Duodenal mucosa (tissue), 2 donors: ENCODE results near the gene BDH1.
"Not testable (repeated sequence)": the region's sequence is repeated elsewhere in the genome, so short reads cannot be mapped to it uniquely, and the experiment has no call there.

ENCODE experiments used
- H3K27ac ChIP-seq: one replicate; pipeline ENCODE4 v1.7.0; 2013; ENCODE audit warnings: low read depth, low read length
- H3K27me3 ChIP-seq, 2 donors: one replicate each; pipeline ENCODE4 v1.7.0; 2013; ENCODE audit warnings: low read length in 2 of 2, control low read depth in 1 of 2; ENCODE audit not compliant: insufficient read depth in 2 of 2, control insufficient read depth in 1 of 2
- H3K36me3 ChIP-seq, 2 donors: one replicate each; pipeline ENCODE4 v1.7.0; 2013; ENCODE audit warnings: low read length in 2 of 2, control low read depth in 1 of 2; ENCODE audit not compliant: insufficient read depth in 2 of 2, control insufficient read depth in 1 of 2
- H3K4me1 ChIP-seq, 2 donors: one replicate each; pipeline ENCODE4 v1.7.0; 2013; ENCODE audit warnings: low read length in 2 of 2, control low read depth in 1 of 2; ENCODE audit not compliant: insufficient read depth in 2 of 2, control insufficient read depth in 1 of 2
- H3K4me3 ChIP-seq, 2 donors: one replicate each; pipeline ENCODE4 v1.7.0; 2013; ENCODE audit warnings: low read length in 2 of 2, low read depth in 1 of 2
- H3K9ac ChIP-seq, 2 donors: one replicate each; pipeline ENCODE4 v1.7.0; 2013; ENCODE audit warnings: low read length in 2 of 2, low read depth in 1 of 2
- H3K9me3 ChIP-seq, 2 donors: one replicate each; pipeline ENCODE4 v1.7.0; 2013; ENCODE audit warnings: low read length in 2 of 2, control low read depth in 1 of 2; ENCODE audit not compliant: control insufficient read depth in 1 of 2

The BDH1 gene

GRCh38 chr3:197490098-197491058 is 65.4 kb downstream of the BDH1 start:
- H3K9me3 ChIP-seq = no peaks in the 10 kb centered on the region
- H3K4me1 ChIP-seq = peaks cover 11 to 16% of the 10 kb centered on the region in 2 donors
- H3K27ac ChIP-seq = no peak overlapping the region
- H3K36me3 ChIP-seq = no peaks in the 10 kb centered on the region
- no peak overlapping the region for H3K9ac ChIP-seq
- H3K27me3 ChIP-seq = no peaks in the 10 kb centered on the region
- H3K4me3 ChIP-seq = no peak overlapping the region

DNA sequence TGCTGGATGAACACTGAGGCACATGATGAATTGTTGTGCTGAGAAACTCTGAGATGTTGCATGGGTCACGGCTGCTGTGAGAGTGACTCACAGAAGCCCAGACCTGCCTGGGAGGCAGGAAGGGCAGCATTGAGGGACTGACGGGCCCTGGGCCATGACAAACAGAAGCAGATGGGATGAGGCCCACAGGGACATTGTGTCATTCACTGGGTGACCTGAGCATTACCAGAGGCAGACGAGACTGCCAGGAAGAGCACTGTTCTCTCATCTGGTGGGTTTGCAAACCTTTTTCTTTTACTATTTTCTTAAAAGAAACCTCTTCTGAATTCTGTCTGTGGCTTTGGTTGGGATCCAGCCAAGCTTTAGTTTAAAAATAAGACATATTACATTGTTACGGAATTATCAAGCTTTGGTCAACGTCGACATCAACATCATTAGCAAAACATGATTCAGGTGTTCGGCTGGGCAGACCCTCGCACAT is 67.8 kb downstream of the BDH1 start:
- Histone ChIP-seq H3K9me3 (no peaks in the 10 kb centered on the region), H3K9ac (no peak overlapping the region), H3K27ac (no peak overlapping the region), H3K4me3 (no peak overlapping the region), H3K4me1 (no peaks in the 10 kb centered on the region), H3K36me3 (no peaks in the 10 kb centered on the region), H3K27me3 (no peaks in the 10 kb centered on the region)

DNA sequence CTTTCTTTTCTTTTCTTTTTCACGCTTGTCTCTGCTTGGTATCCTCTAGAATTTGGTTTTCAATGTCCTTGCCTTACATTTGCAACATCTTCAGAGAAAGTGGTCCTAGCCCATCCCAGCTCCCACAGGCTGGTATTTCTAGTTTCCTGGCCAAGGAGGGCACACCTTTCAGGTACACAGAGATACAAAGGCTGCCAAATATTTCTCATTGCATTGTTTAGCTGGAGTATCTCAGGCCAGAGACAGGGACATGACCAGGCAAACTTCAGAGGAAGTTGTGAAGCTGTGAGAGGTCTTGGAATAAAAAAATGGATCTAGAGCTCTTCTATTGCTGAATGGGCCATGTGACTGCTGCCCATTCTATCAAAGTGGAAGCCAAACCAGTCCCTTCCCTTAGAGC is 68.9 kb downstream of the BDH1 start:
- Histone ChIP-seq H3K27me3 (no peaks in the 10 kb centered on the region), H3K9me3 (no peaks in the 10 kb centered on the region), H3K4me1 (no peaks in the 10 kb centered on the region), H3K36me3 (no peaks in the 10 kb centered on the region), H3K27ac (no peak overlapping the region), H3K4me3 (no peak overlapping the region), H3K9ac (no peak overlapping the region)

GRCh38 chr3:197485143-197485542 is 70.6 kb downstream of the BDH1 start:
- Histone ChIP-seq H3K27me3 (no peaks in the 10 kb centered on the region), H3K9ac (no peak overlapping the region), H3K4me3 (no peak overlapping the region), H3K36me3 (no peaks in the 10 kb centered on the region), H3K9me3 (no peaks in the 10 kb centered on the region), H3K4me1 (no peaks in the 10 kb centered on the region), H3K27ac (no peak overlapping the region)

DNA sequence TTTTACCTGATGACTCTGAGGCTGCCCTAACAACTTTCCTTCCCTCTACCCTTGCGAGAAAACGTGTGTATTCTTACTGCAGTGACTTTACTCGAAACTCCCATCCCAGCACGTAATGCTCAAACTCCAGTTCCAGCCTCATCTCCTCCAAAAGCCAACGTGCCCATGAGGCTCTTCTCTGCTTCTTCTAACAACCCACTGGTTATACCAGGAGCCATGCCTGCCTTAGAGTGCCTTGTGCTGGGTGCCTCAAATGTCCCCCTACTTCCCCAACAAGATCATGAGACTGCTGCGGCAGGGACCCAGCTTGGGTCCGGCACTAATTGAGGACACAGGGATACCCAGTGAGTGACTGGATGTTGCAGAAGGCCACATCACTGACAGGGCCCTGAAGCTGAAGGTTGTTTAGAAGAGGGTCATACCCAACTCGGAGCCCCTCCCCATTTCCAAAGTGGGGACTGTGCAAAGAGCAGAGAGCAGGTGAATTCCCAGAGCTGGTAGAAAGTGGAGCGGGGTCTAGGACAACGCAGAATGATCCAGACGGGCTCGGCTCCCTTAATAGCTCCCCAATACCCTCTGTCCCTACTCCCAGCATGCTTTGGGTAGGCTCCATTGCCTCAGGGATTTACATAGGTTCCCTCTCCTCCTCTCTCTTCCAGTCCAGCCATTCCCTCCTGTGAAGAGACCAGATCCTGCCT is 71.4 kb downstream of the BDH1 start:
- H3K4me3 ChIP-seq = no peak overlapping the region
- H3K4me1 ChIP-seq = peaks cover 0 to under 1% of the 10 kb centered on the region in 2 donors
- no peak overlapping the region for H3K27ac ChIP-seq
- H3K9ac ChIP-seq = no peak overlapping the region
- no peaks in the 10 kb centered on the region for H3K27me3 ChIP-seq
- no peaks in the 10 kb centered on the region for H3K36me3 ChIP-seq
- no peaks in the 10 kb centered on the region for H3K9me3 ChIP-seq

- Histone ChIP-seq H3K27ac (no peak overlapping the region), H3K27me3 (no peaks in the 10 kb centered on the region), H3K4me1 (peaks cover 0 to 11% of the 10 kb centered on the region in 2 donors), H3K9me3 (no peaks in the 10 kb centered on the region), H3K36me3 (no peaks in the 10 kb centered on the region), H3K4me3 (no peak overlapping the region), H3K9ac (no peak overlapping the region)
Observed at GRCh38 chr3:197482001-197482400, 73.8 kb downstream of the BDH1 start.

DNA sequence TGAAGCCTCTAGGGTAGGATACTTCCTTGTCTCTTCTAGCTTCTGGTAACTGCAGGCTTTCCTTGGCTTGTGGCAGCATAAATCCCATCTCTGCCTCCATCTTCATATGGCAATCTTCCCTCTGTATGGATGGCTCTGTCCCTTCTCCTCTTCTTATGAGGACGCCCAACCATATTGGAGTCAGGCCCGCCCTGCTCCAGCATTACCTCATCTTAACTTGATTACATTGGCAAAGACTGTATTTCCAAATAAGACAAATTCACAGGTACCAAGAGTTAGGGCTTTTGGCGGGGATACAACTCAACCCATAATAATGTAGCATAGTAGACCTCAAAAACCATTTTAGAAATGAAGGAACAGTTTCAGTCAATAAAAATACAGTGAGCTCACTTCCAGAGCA is 75.4 kb downstream of the BDH1 start:
- Histone ChIP-seq H3K27ac (no peak overlapping the region), H3K9ac (no peak overlapping the region)

DNA sequence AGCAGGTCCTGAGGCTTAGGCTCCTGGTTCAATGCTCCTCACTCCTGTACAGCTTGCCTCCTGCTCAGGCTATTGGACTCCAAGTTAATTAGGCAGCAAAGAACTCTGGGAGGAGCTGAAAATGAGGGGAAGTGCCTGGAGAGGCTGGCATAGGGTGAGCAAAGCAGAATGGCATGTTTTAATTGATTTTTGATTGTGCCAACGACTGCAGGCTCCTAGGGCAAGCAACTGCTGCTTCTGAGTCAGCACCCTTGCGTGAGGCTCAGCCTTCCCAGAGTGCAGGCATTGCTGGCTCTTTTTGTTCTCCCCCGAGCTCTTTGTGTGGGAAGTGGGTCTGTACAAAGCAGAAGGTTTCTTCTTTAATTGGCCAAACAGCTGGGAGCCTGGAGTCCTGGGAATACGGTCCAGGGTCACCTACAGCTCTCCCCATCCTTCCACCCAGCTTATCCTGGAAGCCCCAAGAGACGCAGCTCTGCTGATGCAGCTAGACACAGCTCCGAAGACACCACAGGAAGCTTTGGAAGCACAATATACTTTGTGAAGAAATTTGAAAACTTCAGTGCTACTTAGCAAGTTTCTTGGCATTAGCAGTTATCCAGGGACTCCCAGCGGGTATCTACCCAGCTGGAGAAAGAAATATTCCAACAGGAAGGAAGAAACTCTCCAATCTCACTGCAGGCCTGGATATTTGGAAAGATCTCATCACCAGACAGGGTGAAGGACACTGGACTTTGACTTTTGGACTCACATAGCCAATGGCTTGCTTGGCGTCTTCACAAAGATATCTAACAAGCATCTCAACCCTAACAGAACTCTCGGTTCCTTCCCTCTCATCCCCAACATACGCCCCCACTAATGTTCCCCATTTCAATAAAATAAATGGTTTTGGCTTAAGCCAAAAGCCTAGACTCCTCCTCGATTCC is 76.8 kb downstream of the BDH1 start:
- Histone ChIP-seq H3K36me3 (no peaks in the 10 kb centered on the region), H3K4me1 (peaks cover 0 to 11% of the 10 kb centered on the region in 2 donors), H3K27me3 (no peaks in the 10 kb centered on the region), H3K9ac (no peak overlapping the region), H3K4me3 (no peak overlapping the region), H3K27ac (no peak overlapping the region), H3K9me3 (no peaks in the 10 kb centered on the region)

More for the DNA sequence above, 75.4 kb downstream of the BDH1 start:
- Histone ChIP-seq H3K27me3 (no peaks in the 10 kb centered on the region), H3K4me3 (no peak overlapping the region), H3K4me1 (peaks cover 0 to 11% of the 10 kb centered on the region in 2 donors), H3K36me3 (no peaks in the 10 kb centered on the region), H3K9me3 (no peaks in the 10 kb centered on the region)

DNA sequence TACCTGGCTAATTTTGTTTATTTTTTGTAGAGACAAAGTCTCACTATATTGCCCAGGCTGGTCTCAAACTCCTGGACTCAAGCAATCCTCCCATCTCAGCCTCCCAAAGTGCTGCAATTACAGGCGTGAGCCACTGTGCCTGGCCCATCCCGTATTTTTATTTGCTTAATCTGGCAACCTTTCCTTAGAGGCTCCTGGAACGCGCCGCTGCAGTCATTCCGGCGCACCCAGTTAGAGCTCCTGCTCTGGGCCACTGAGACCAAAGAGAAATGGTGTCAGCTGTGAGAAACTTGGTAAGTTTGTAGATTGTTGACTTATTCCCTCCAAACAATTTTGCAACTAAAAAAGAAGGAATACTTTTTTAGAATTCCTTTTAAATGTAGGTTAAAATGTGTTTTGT is 78.0 kb downstream of the BDH1 start:
- H3K9me3 ChIP-seq, H3K27ac ChIP-seq, H3K4me3 ChIP-seq, H3K27me3 ChIP-seq, H3K9ac ChIP-seq, H3K36me3 ChIP-seq: not testable (repeated sequence)
- H3K4me1 ChIP-seq = peaks cover 0 to 11% of the 10 kb centered on the region in 2 donors
